Astrocyte (in vitro differentiated cells and primary cell): ENCODE results near the gene KLHL18. TPM values are rescaled to one million over a fixed set of nuclear protein-coding genes. Genes with fewer than 3 reads are reported as not detected.

Source experiments
- DNase-seq: peaks from one replicate; pipeline ENCODE4 v3.0.0-alpha.2; 2010; ENCODE audit warnings: low read depth
- FAIRE-seq: peaks from 2 replicates; lab custom pipeline; 2011; peaks lifted over from hg19 to GRCh38; lab: Jason Lieb, UNC
- H2AFZ ChIP-seq: 2 replicates; pipeline ENCODE4 v1.6.0; 2012; ENCODE audit warnings: low read depth, low read length, inconsistent platforms
- H3K27ac ChIP-seq: 2 replicates; pipeline ENCODE4 v1.5.1; 2011; ENCODE audit warnings: low read depth, low read length, inconsistent platforms
- H3K27me3 ChIP-seq: 2 replicates; pipeline ENCODE4 v1.6.0; 2011; ENCODE audit warnings: low read length, inconsistent platforms; ENCODE audit not compliant: insufficient read depth
- H3K36me3 ChIP-seq: 2 replicates; pipeline ENCODE4 v1.5.1; 2011; ENCODE audit warnings: low read length, inconsistent platforms; ENCODE audit not compliant: insufficient read depth
- H3K4me1 ChIP-seq: 2 replicates; pipeline ENCODE4 v1.5.1; 2011; ENCODE audit warnings: low read length, inconsistent platforms; ENCODE audit not compliant: insufficient read depth
- H3K4me2 ChIP-seq: 2 replicates; pipeline ENCODE4 v1.6.0; 2012; ENCODE audit warnings: low read length, inconsistent platforms
- H3K4me3 ChIP-seq: 2 replicates; pipeline ENCODE4 v1.5.1; 2011; ENCODE audit warnings: low read depth, mild to moderate bottlenecking, low read length, inconsistent platforms; ENCODE audit not compliant: insufficient read depth
- H3K79me2 ChIP-seq: 2 replicates; pipeline ENCODE4 v1.6.0; 2012; ENCODE audit warnings: mild to moderate bottlenecking, low read length, inconsistent platforms; ENCODE audit not compliant: insufficient read depth
- H3K9ac ChIP-seq: 2 replicates; pipeline ENCODE4 v1.6.0; 2012; ENCODE audit warnings: mild to moderate bottlenecking, low read length, inconsistent platforms
- H3K9me3 ChIP-seq: 2 replicates; pipeline ENCODE4 v1.5.1; 2012; ENCODE audit warnings: low read depth, mild to moderate bottlenecking, low read length, inconsistent platforms; ENCODE audit not compliant: insufficient read depth
- H4K20me1 ChIP-seq: 2 replicates; pipeline ENCODE4 v1.6.0; 2012; ENCODE audit warnings: low read length, inconsistent platforms; ENCODE audit not compliant: insufficient read depth
- H3K27ac Mint-ChIP-seq: one replicate; pipeline ENCODE4 v1.8.0; 2021; ENCODE audit warnings: mild to moderate bottlenecking, mixed read lengths; ENCODE audit not compliant: unreplicated experiment
- H3K27me3 Mint-ChIP-seq: one replicate; pipeline ENCODE4 v1.8.0; 2021; ENCODE audit warnings: low read depth, mixed read lengths; ENCODE audit not compliant: unreplicated experiment
- H3K36me3 Mint-ChIP-seq: one replicate; pipeline ENCODE4 v1.8.0; 2021; ENCODE audit warnings: low read depth, mixed read lengths; ENCODE audit not compliant: unreplicated experiment
- H3K4me1 Mint-ChIP-seq: one replicate; pipeline ENCODE4 v1.8.0; 2021; ENCODE audit warnings: low read depth, mixed read lengths; ENCODE audit not compliant: unreplicated experiment
- H3K4me3 Mint-ChIP-seq: one replicate; pipeline ENCODE4 v1.8.0; 2021; ENCODE audit warnings: mild to moderate bottlenecking, moderate library complexity, mixed read lengths; ENCODE audit not compliant: unreplicated experiment
- H3K9me3 Mint-ChIP-seq: one replicate; pipeline ENCODE4 v1.8.0; 2021; ENCODE audit warnings: mild to moderate bottlenecking, mixed read lengths; ENCODE audit not compliant: unreplicated experiment
- EZH2 ChIP-seq: IDR thresholded peaks from 2 replicates; pipeline ENCODE4 v1.6.1; 2012; ENCODE audit warnings: mild to moderate bottlenecking, low read length, inconsistent platforms; ENCODE audit not compliant: insufficient read depth
- total RNA-seq: library from RNA; stranded (reverse); gene quantifications from 2 replicates; pipeline ENCODE4 v1.2.1, GENCODE V29; 2021
- TF ChIP-seq, protein P1 (sequence below): IDR thresholded peaks from 2 replicates; pipeline ENCODE4 v1.5.1; 2011; ENCODE audit warnings: low read depth, mild to moderate bottlenecking, inconsistent platforms, low read length, moderate library complexity; ENCODE audit not compliant: insufficient read depth

The KLHL18 gene
- total RNA-seq, 1 donor from 2014 or later, result 53.2 TPM

DNA sequence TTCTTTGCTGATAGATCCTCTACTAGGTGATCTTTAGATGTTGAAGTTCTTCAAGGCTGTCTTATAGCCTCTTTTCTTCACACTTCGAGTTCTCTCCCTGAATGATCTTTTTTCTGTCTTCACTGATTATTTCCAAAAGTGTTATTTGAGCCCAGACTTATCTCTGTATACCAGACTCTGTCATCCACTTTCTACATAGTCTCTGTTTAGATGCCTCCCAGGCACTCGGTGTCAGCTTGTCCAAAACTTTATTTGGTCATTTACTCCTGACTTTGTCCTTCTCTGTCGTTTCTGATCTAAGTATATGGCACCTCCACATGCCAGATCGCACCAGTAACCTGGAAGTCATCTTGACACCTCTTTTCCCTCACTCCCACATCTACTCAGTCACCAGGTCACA lies 27.6 kb downstream of the KLHL18 start:
- Mint-ChIP-seq H3K9me3 (peaks cover 5% of the 10 kb centered on the region), H3K4me3 (no peak overlapping the region), H3K4me1 (peaks cover 5% of the 10 kb centered on the region), H3K36me3 (peaks cover 13% of the 10 kb centered on the region), H3K27ac (no peak overlapping the region), H3K27me3 (no peaks in the 10 kb centered on the region)
- no peak overlapping the region for H3K4me2 ChIP-seq
- no peaks in the 10 kb centered on the region for H3K9me3 ChIP-seq
- no peak overlapping the region for H3K4me3 ChIP-seq
- peaks cover 60% of the 10 kb centered on the region for H4K20me1 ChIP-seq
- TF ChIP-seq EZH2, result no peak
- TF ChIP-seq, protein P1, sequence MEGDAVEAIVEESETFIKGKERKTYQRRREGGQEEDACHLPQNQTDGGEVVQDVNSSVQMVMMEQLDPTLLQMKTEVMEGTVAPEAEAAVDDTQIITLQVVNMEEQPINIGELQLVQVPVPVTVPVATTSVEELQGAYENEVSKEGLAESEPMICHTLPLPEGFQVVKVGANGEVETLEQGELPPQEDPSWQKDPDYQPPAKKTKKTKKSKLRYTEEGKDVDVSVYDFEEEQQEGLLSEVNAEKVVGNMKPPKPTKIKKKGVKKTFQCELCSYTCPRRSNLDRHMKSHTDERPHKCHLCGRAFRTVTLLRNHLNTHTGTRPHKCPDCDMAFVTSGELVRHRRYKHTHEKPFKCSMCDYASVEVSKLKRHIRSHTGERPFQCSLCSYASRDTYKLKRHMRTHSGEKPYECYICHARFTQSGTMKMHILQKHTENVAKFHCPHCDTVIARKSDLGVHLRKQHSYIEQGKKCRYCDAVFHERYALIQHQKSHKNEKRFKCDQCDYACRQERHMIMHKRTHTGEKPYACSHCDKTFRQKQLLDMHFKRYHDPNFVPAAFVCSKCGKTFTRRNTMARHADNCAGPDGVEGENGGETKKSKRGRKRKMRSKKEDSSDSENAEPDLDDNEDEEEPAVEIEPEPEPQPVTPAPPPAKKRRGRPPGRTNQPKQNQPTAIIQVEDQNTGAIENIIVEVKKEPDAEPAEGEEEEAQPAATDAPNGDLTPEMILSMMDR, result no peak
- no peaks in the 10 kb centered on the region for H3K36me3 ChIP-seq
- no peak overlapping the region for H3K27ac ChIP-seq
- H3K9ac ChIP-seq, result no peak overlapping the region
- FAIRE-seq (no peak), DNase-seq (no peak)
- no peaks in the 10 kb centered on the region for H3K27me3 ChIP-seq
- peaks cover 43% of the 10 kb centered on the region for H3K79me2 ChIP-seq
- no peaks in the 10 kb centered on the region for H3K4me1 ChIP-seq
- no peak overlapping the region for H2AFZ ChIP-seq

DNA sequence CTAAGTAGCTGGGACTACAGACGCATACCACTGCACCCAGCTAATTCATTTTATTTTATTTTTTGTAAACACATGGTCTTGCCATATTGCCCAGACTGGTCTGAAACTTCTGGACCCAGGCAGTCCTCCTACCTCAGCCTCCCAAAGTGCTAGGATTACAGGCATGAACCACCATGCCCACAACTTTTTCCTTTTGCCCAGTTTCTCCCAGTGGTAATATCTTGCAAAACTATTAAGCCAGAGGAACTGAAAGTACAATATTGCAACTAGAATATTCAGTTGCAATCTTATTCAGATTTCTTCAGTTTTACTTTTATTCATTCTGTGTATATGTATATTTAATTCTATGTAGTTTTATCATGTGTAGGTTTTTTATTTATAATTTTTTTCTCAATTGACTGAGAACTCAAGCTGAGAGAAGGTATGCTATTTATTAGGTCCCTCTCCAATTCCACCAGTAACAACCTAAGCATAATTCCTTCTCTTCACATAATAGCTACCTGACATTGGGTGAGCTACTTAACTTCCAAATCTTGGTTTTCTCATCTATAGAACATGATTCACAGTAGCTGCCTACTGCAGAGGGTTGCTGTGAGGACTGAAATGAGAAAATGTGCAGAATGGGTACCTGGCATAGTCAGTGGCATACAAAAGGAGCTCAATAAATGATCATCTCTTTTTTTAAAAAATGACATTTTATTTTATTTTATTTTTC lies 30.8 kb downstream of the KLHL18 start:
- TF ChIP-seq, protein P1, result no peak
- no peak for TF ChIP-seq EZH2
- Histone ChIP-seq H2AFZ (no peak overlapping the region), H3K9ac (no peak overlapping the region), H3K27ac (no peak overlapping the region), H3K79me2 (peaks cover 26% of the 10 kb centered on the region), H3K9me3 (no peaks in the 10 kb centered on the region), H3K4me3 (no peak overlapping the region), H4K20me1 (peaks cover 44% of the 10 kb centered on the region), H3K4me2 (no peak overlapping the region), H3K27me3 (no peaks in the 10 kb centered on the region), H3K4me1 (no peaks in the 10 kb centered on the region), H3K36me3 (no peaks in the 10 kb centered on the region)
- peaks cover 10% of the 10 kb centered on the region for H3K36me3 Mint-ChIP-seq
- peaks cover 5% of the 10 kb centered on the region for H3K9me3 Mint-ChIP-seq
- H3K4me3 Mint-ChIP-seq, result no peak overlapping the region
- H3K27me3 Mint-ChIP-seq, result no peaks in the 10 kb centered on the region
- no peak for FAIRE-seq
- H3K4me1 Mint-ChIP-seq, result peaks cover 5% of the 10 kb centered on the region
- H3K27ac Mint-ChIP-seq, result no peak overlapping the region
- DNase-seq, result no peak

DNA sequence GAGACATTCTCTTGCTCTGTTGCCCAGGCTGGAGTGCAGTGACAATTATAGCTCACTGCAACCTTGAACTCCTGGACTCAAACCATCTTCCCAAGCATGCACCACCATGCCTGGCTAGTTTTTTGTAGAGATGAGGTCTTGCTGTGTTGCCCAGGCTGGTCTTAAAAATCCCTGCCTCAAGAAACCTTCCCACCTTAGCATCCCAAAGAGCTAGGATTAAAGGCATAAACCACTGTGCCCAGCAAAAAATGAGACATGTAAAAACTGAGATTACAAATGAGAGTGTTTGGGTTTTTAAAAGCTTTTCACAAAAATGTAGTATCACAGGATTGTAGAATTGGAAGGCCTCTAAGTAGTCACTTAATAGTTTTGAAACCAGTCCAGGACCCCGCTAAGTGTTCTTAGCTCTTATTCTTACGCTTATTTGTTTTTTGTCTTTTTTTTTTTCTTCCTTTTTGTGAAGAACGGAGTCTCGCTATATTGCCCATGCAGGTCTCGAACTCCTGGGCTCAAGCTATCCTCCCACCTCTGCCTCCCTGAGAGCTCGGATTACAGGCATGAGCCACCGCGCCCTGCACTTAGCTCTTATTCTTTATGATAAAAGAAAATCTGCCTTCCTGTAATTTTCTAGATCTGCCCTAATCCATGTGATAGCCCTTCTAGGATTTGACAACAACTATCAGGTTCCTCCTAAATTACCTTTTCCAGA lies 31.5 kb downstream of the KLHL18 start:
- Histone ChIP-seq H3K4me1 (no peaks in the 10 kb centered on the region), H3K27ac (no peak overlapping the region), H4K20me1 (peaks cover 51% of the 10 kb centered on the region), H3K4me2 (no peak overlapping the region), H3K27me3 (no peaks in the 10 kb centered on the region), H3K36me3 (no peaks in the 10 kb centered on the region), H3K79me2 (peaks cover 26% of the 10 kb centered on the region), H3K9ac (no peak overlapping the region), H3K4me3 (no peak overlapping the region), H3K9me3 (no peaks in the 10 kb centered on the region), H2AFZ (no peak overlapping the region)
- Mint-ChIP-seq H3K9me3 (peaks cover 5% of the 10 kb centered on the region), H3K27me3 (no peaks in the 10 kb centered on the region), H3K4me3 (no peak overlapping the region), H3K4me1 (peaks cover 5% of the 10 kb centered on the region), H3K27ac (no peak overlapping the region), H3K36me3 (peaks cover 6% of the 10 kb centered on the region)
- no peak for TF ChIP-seq EZH2
- TF ChIP-seq, protein P1, result no peak
- DNase-seq, result no peak
- no peak for FAIRE-seq
